HepG2 (cell line): Measurements from ENCODE around the gene NUDT19. TPM values are rescaled to one million over a fixed set of nuclear protein-coding genes. Genes with fewer than 3 reads are reported as not detected.

Experiments used
- AHDC1 ChIP-seq: sonication (generic); formaldehyde crosslinking; IDR thresholded peaks from 2 replicates; pipeline ENCODE4 v1.5.1; 2020; ENCODE audit warnings: mild to moderate bottlenecking, missing genetic modification reagents, borderline replicate concordance
- CHD2 ChIP-seq: IDR thresholded peaks from 2 replicates; pipeline ENCODE4 v1.6.1; 2011; ENCODE audit warnings: low read depth, low read length, improper control_type of control experiment
- FOSL2 ChIP-seq: sonication (generic); formaldehyde crosslinking; IDR thresholded peaks from 2 replicates; pipeline ENCODE4 v1.4.0; 2020; ENCODE audit warnings: missing genetic modification reagents
- FOXJ3 ChIP-seq: sonication (generic); formaldehyde crosslinking; IDR thresholded peaks from 2 replicates; pipeline ENCODE4 v1.4.0; 2020; ENCODE audit warnings: missing genetic modification reagents, mild to moderate bottlenecking, borderline replicate concordance
- HNF4A ChIP-seq: sonication (generic); formaldehyde crosslinking; IDR thresholded peaks from 2 replicates; pipeline ENCODE4 v1.4.0; 2020; ENCODE audit warnings: missing genetic modification reagents
- HOXA7 ChIP-seq: sonication (generic); formaldehyde crosslinking; IDR thresholded peaks from 2 replicates; pipeline ENCODE4 v1.8.1; 2022; ENCODE audit warnings: mild to moderate bottlenecking, missing genetic modification reagents, moderate library complexity
- HOXD1 ChIP-seq: sonication (generic); formaldehyde crosslinking; IDR thresholded peaks from 2 replicates; pipeline ENCODE4 v1.5.0; 2020; ENCODE audit warnings: missing genetic modification reagents
- MIXL1 ChIP-seq: IDR thresholded peaks from 2 replicates; pipeline ENCODE4 v1.6.1; 2016
- NCOA2 ChIP-seq: sonication (generic); formaldehyde crosslinking; IDR thresholded peaks from 2 replicates; pipeline ENCODE4 v1.8.0; 2022; ENCODE audit warnings: inconsistent platforms
- NKX3-1 ChIP-seq: sonication (generic); formaldehyde crosslinking; IDR thresholded peaks from 2 replicates; pipeline ENCODE4 v1.5.0; 2020; ENCODE audit warnings: missing genetic modification reagents
- NR2F6 ChIP-seq, 2 experiments: IDR thresholded peaks; 2 replicates each; pipeline ENCODE4 v1.6.1; 2016; ENCODE audit warnings: antibody characterized with exemption in 1 of 2, mild to moderate bottlenecking in 1 of 2
- PPARG ChIP-seq: conservative IDR thresholded peaks from 2 replicates; pipeline ENCODE4 v1.6.1; 2016; ENCODE audit warnings: missing biosample characterization, missing genetic modification reagents
- SIX1 ChIP-seq: sonication (generic); formaldehyde crosslinking; IDR thresholded peaks from 2 replicates; pipeline ENCODE4 v1.4.0; 2020; ENCODE audit warnings: missing genetic modification reagents, borderline replicate concordance
- SKI ChIP-seq: fragments of 450-650 bp; IDR thresholded peaks from one replicate; pipeline ENCODE4 v1.6.1; 2018; ENCODE audit warnings: mild to moderate bottlenecking; ENCODE audit not compliant: partially characterized antibody
- TBX3 ChIP-seq: fragments of 450-650 bp; IDR thresholded peaks from 2 replicates; pipeline ENCODE4 v1.6.1; 2017; ENCODE audit warnings: antibody characterized with exemption, mild to moderate bottlenecking, inconsistent platforms, borderline replicate concordance
- TCF7 ChIP-seq: sonication (generic); IDR thresholded peaks from 2 replicates; pipeline ENCODE4 v1.6.1; 2016; ENCODE audit warnings: antibody characterized with exemption, low read depth
- ZGPAT ChIP-seq: IDR thresholded peaks from 2 replicates; pipeline ENCODE4 v1.6.1; 2016; ENCODE audit warnings: mild to moderate bottlenecking
- ZNF280B ChIP-seq: sonication (generic); formaldehyde crosslinking; IDR thresholded peaks from 2 replicates; pipeline ENCODE4 v1.5.0; 2020; ENCODE audit warnings: missing genetic modification reagents, mild to moderate bottlenecking, borderline replicate concordance
- ZNF331 ChIP-seq: sonication (generic); formaldehyde crosslinking; IDR thresholded peaks from 2 replicates; pipeline ENCODE4 v1.4.0; 2020; ENCODE audit warnings: missing genetic modification reagents
- ZNF432 ChIP-seq: sonication (generic); formaldehyde crosslinking; IDR thresholded peaks from 2 replicates; pipeline ENCODE4 v1.5.0; 2020; ENCODE audit warnings: missing genetic modification reagents, mild to moderate bottlenecking, borderline replicate concordance
- ZNF607 ChIP-seq: sonication (generic); formaldehyde crosslinking; IDR thresholded peaks from 2 replicates; pipeline ENCODE4 v1.5.1; 2020; ENCODE audit warnings: missing genetic modification reagents, mild to moderate bottlenecking, borderline replicate concordance
- ZNF713 ChIP-seq: sonication (generic); formaldehyde crosslinking; IDR thresholded peaks from 2 replicates; pipeline ENCODE4 v1.4.0; 2020; ENCODE audit warnings: mild to moderate bottlenecking, missing genetic modification reagents
- polyA plus RNA-seq, 8 experiments: library from polyadenylated mRNA; depleted of rRNA in 3 of 8; stranded (reverse) in 7 of 8; unstranded in 1 of 8; fragments of >200 nt; fragmentation: Illumina TruSeq in 4 of 8; extraction: Trizol in 4 of 8; gene quantifications; 2 replicates each; pipeline versions ENCODE4 v1.2.1 to v1.2.3, GENCODE V29; 2011 to 2016; ENCODE audit warnings: low read depth in 4 of 8, missing spikeins in 1 of 8, mixed read lengths in 1 of 8; ENCODE audit not compliant: insufficient read depth in 1 of 8
- total RNA-seq, 5 experiments: library from RNA; depleted of rRNA; stranded (reverse); fragments of >200 nt; fragmentation: Illumina TruSeq; extraction: Trizol; gene quantifications; 2 replicates each; pipeline ENCODE4 v1.2.3, GENCODE V29; 2016; ENCODE audit warnings: low read depth in 1 of 5

Gene NUDT19
- total and polyA plus RNA-seq, 2 of the 13 experiments (the other 11 are each of a cell fraction or from before 2014, with no cell fraction given) = 3.1 to 3.6 TPM

GRCh38 chr19:32702010-32702409 is 10.4 kb downstream of the NUDT19 start (continued):
- TF ChIP-seq AHDC1 (CRISPR knock-in tag) (0 out of 2 replicates have a peak, but pooled peaks have one; percentile 25), ZNF280B (no peak), FOSL2 (0 out of 2 replicates have a peak, but pooled peaks have one; percentile 17), FOXJ3 (CRISPR knock-in tag) (peak; percentile 59; the same call in 1 of the 2 replicates), NKX3-1 (CRISPR knock-in tag) (peak; percentile 69), HOXA7 (no peak), PPARG (CRISPR knock-in tag) (0 out of 2 replicates have a peak, but pooled peaks have one; percentile 18), TBX3 (peak; percentile 93; the same call in 1 of the 2 replicates), NCOA2 (CRISPR knock-in tag) (peak; percentile 66), ZGPAT (CRISPR knock-in tag) (peak; percentile 22; the same call in 1 of the 2 replicates), HNF4A (peak; percentile 55), SIX1 (CRISPR knock-in tag) (0 out of 2 replicates have a peak, but pooled peaks have one; percentile 19), HOXD1 (CRISPR knock-in tag) (0 out of 2 replicates have a peak, but pooled peaks have one; percentile 71), ZNF607 (CRISPR knock-in tag) (no peak), ZNF331 (CRISPR knock-in tag) (peak; percentile 22; the same call in 1 of the 2 replicates), TCF7 (peak; percentile 68), NR2F6 (IDR thresholded peaks at IDR 0.05) (peak; percentile 98), NR2F6 (CRISPR knock-in tag; IDR thresholded peaks at IDR 0.05) (peak; percentile 85), SKI (peak; percentile 62), ZNF432 (CRISPR knock-in tag) (no peak), MIXL1 (CRISPR knock-in tag) (peak; percentile 89), ZNF713 (CRISPR knock-in tag) (no peak), CHD2 (no peak)
